ENCODE data around the gene F5. TPM values are rescaled to one million over a fixed set of nuclear protein-coding genes. Genes with fewer than 3 reads are reported as not detected.
A peak's percentile ranks its signal among the peaks of the same experiment; 100 is the strongest.

F5 gene
- total RNA-seq, 4 donors from 2014 or later: 1.4 to 5.0 (median 3.7) TPM

- TF ChIP-seq CTCF (IDR thresholded peaks at IDR 0.05): no peak
- DNase-seq (ENCODE audit: low spot score) (no peak), ATAC-seq (ENCODE audit: low FRiP score) (no peak)
These were observed 9.9 kb downstream of the F5 start for GRCh38 chr1:169576241-169576934.

- DNase-seq (ENCODE audit: low spot score) (no peak), ATAC-seq (ENCODE audit: low FRiP score) (no peak)
- no peak for TF ChIP-seq CTCF (IDR thresholded peaks at IDR 0.05)
These were observed 11.9 kb downstream of the F5 start for GRCh38 chr1:169574336-169574735.

- ATAC-seq (ENCODE audit: low FRiP score) (peak; percentile 90), DNase-seq (ENCODE audit: low spot score) (no peak)
- no peak for TF ChIP-seq CTCF (IDR thresholded peaks at IDR 0.05)
These were observed 14.1 kb downstream of the F5 start for GRCh38 chr1:169572187-169572586.

- TF ChIP-seq CTCF (IDR thresholded peaks at IDR 0.05): no peak
- DNase-seq (ENCODE audit: low spot score) (no peak), ATAC-seq (ENCODE audit: low FRiP score) (no peak)
These were observed 14.8 kb downstream of the F5 start for GRCh38 chr1:169571450-169571849.

- no peak for TF ChIP-seq CTCF (IDR thresholded peaks at IDR 0.05)
- no peak for DNase-seq (ENCODE audit: low spot score)
- no peak for ATAC-seq (ENCODE audit: low FRiP score)
These were observed 16.1 kb downstream of the F5 start for GRCh38 chr1:169570172-169570574.

GRCh38 chr1:169568497-169568896 lies 17.8 kb downstream of the F5 start:
- no peak for DNase-seq (ENCODE audit: low spot score)
- no peak for ATAC-seq (ENCODE audit: low FRiP score)
- TF ChIP-seq CTCF (IDR thresholded peaks at IDR 0.05): no peak
